ENCODE measurements around the gene PDE7B.

The PDE7B gene

GRCh38 chr6:136144251-136145023, 292.9 kb downstream of the PDE7B start:
- no peak for TF ChIP-seq EZH2phosphoT487 (IDR thresholded peaks at IDR 0.05; ENCODE audit: low read length)
- TF ChIP-seq EZH2 (optimal IDR thresholded peaks at IDR 0.05; ENCODE audit: low read depth, low read length) = no peak
- TF ChIP-seq CTCF (IDR thresholded peaks at IDR 0.05; ENCODE audit: low read length) = no peak
- no peaks in the 10 kb centered on the region for H3K36me3 ChIP-seq (replicated peaks; ENCODE audit: insufficient read depth, low read length)
- no peak for DNase-seq
- no peak overlapping the region for H3K9ac ChIP-seq (ENCODE audit: low read length)
- no peaks in the 10 kb centered on the region for H3K27me3 ChIP-seq (replicated peaks; ENCODE audit: insufficient read depth, low read length)
- H2AFZ ChIP-seq (ENCODE audit: low read length) = no peak overlapping the region
- no peaks in the 10 kb centered on the region for H3K9me2 ChIP-seq (replicated peaks; ENCODE audit: insufficient read depth, low read length)
- H3K9me3 ChIP-seq (replicated peaks; ENCODE audit: insufficient read depth, low read length) = no peaks in the 10 kb centered on the region
- H3K79me2 ChIP-seq (ENCODE audit: low read length) = no peaks in the 10 kb centered on the region
- no peak overlapping the region for H3K4me2 ChIP-seq (ENCODE audit: low read depth, low read length)
- H4K20me1 ChIP-seq (ENCODE audit: insufficient read depth, low read length) = no peaks in the 10 kb centered on the region
- H3K4me3 ChIP-seq (ENCODE audit: low read length) = no peak overlapping the region
- H3K27ac ChIP-seq (ENCODE audit: low read length) = no peak overlapping the region
- no peaks in the 10 kb centered on the region for H3F3A ChIP-seq (ENCODE audit: insufficient read depth, low read length)
- no peaks in the 10 kb centered on the region for H3K4me1 ChIP-seq (ENCODE audit: low read length)

GRCh38 chr6:136146130-136146529, 294.6 kb downstream of the PDE7B start:
- no peaks in the 10 kb centered on the region for H3K9me3 ChIP-seq (replicated peaks; ENCODE audit: insufficient read depth, low read length)
- H3K4me3 ChIP-seq (ENCODE audit: low read length) = no peak overlapping the region
- H3K9me2 ChIP-seq (replicated peaks; ENCODE audit: insufficient read depth, low read length) = no peaks in the 10 kb centered on the region
- TF ChIP-seq EZH2phosphoT487 (IDR thresholded peaks at IDR 0.05; ENCODE audit: low read length) = no peak
- no peak for TF ChIP-seq EZH2 (optimal IDR thresholded peaks at IDR 0.05; ENCODE audit: low read depth, low read length)
- TF ChIP-seq CTCF (IDR thresholded peaks at IDR 0.05; ENCODE audit: low read length) = no peak
- H3K27ac ChIP-seq (ENCODE audit: low read length) = no peak overlapping the region
- no peaks in the 10 kb centered on the region for H3K36me3 ChIP-seq (replicated peaks; ENCODE audit: insufficient read depth, low read length)
- H3F3A ChIP-seq (ENCODE audit: insufficient read depth, low read length) = no peaks in the 10 kb centered on the region
- no peak overlapping the region for H3K4me2 ChIP-seq (ENCODE audit: low read depth, low read length)
- no peak for DNase-seq
- H4K20me1 ChIP-seq (ENCODE audit: insufficient read depth, low read length) = no peaks in the 10 kb centered on the region
- H3K9ac ChIP-seq (ENCODE audit: low read length) = no peak overlapping the region
- H3K79me2 ChIP-seq (ENCODE audit: low read length) = no peaks in the 10 kb centered on the region
- no peaks in the 10 kb centered on the region for H3K4me1 ChIP-seq (ENCODE audit: low read length)
- H2AFZ ChIP-seq (ENCODE audit: low read length) = no peak overlapping the region
- H3K27me3 ChIP-seq (replicated peaks; ENCODE audit: insufficient read depth, low read length) = no peaks in the 10 kb centered on the region

- Histone ChIP-seq H3K4me2 (ENCODE audit: low read depth, low read length) (no peak overlapping the region), H3K79me2 (ENCODE audit: low read length) (no peaks in the 10 kb centered on the region), H3K4me1 (ENCODE audit: low read length) (no peaks in the 10 kb centered on the region), H3K27ac (ENCODE audit: low read length) (no peak overlapping the region), H3K9me3 (replicated peaks; ENCODE audit: insufficient read depth, low read length) (no peaks in the 10 kb centered on the region), H3K4me3 (ENCODE audit: low read length) (no peak overlapping the region), H3K27me3 (replicated peaks; ENCODE audit: insufficient read depth, low read length) (no peaks in the 10 kb centered on the region), H4K20me1 (ENCODE audit: insufficient read depth, low read length) (no peaks in the 10 kb centered on the region), H3K36me3 (replicated peaks; ENCODE audit: insufficient read depth, low read length) (no peaks in the 10 kb centered on the region), H3F3A (ENCODE audit: insufficient read depth, low read length) (no peaks in the 10 kb centered on the region), H3K9ac (ENCODE audit: low read length) (no peak overlapping the region), H3K9me2 (replicated peaks; ENCODE audit: insufficient read depth, low read length) (no peaks in the 10 kb centered on the region), H2AFZ (ENCODE audit: low read length) (no peak overlapping the region)
- TF ChIP-seq CTCF (IDR thresholded peaks at IDR 0.05; ENCODE audit: low read length) = no peak
- DNase-seq = no peak
Measured at GRCh38 chr6:136147342-136147741, 295.8 kb downstream of the PDE7B start.

Data from MM.1S (cell line).